Measurements from ENCODE around the gene STK10.

Gene STK10

DNA sequence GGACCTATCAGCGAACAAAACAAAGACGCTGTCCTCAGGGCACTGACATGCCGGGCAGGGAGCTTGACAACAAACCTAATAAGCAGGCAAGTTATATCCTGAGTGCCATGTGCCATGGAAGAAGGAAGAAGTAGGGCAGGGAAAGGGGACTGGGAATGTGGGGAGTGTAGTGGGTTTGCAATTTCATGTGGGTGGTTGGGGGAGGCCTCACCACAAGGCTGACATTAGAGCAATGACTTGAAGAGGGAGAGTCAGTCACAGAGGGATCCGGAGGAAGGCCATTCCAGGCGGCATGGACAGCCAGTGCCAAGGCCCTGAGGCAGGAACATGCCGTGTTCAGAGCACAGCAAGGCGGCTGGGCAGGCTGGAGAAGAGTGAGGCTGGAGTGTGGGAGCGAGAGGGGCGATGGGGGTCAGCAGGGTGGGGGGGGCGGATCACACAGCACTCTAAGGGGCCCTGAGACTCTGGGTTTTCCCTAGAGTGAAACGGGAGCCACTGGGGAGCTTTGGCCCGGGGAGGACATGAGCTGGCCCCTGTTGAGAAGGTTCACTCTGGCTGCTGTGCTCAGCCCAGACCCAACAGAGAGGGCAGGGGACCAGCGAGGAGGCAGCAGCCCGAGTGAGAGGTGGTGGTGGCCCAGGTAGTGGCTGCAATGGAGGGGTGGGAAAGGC is 86.3 kb downstream of the STK10 start:
- no peak for ATAC-seq (ENCODE audit: insufficient read depth, low read depth)
- no peak overlapping the region for H3K9ac ChIP-seq (ENCODE audit: low read depth, low read length)

DNA sequence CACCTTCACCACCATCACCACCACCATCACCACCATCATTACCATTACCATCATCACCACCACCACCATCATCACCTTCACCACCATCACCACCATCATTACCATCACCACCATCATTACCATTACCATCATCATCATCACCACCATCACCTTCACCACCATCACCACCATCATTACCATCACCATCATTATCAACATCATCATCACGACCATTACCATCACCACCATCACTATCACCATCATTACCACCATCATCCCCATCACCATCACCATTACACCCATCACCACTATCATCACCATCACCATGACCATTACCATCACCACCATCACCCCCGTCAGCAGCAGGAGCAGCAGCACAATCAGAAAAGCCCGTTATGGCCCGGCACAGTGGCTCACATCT is 89.1 kb downstream of the STK10 start:
- Histone ChIP-seq H3K4me1 (ENCODE audit: insufficient read depth, low read length) (no peaks in the 10 kb centered on the region), H3K27me3 (ENCODE audit: insufficient read depth, low read length, poor library complexity) (no peaks in the 10 kb centered on the region), H3K79me2 (ENCODE audit: insufficient read depth, low read length) (no peaks in the 10 kb centered on the region), H2AFZ (ENCODE audit: low read depth, low read length) (no peak overlapping the region), H3K4me3 (ENCODE audit: low read depth in 1 of 2, low read length in 2 of 2) (no peak overlapping the region), H3K4me2 (ENCODE audit: insufficient read depth, low read length) (no peak overlapping the region), H3K9me3 (ENCODE audit: insufficient read depth, low read length, severe bottlenecking) (no peaks in the 10 kb centered on the region), H4K20me1 (ENCODE audit: insufficient read depth, low read length) (peaks cover 4% of the 10 kb centered on the region; the same call in 1 of the 2 replicates), H3K9ac (ENCODE audit: low read depth, low read length) (no peak overlapping the region), H3K36me3 (ENCODE audit: insufficient read depth, low read length) (peaks cover 31% of the 10 kb centered on the region), H3K27ac (ENCODE audit: low read length) (no peak overlapping the region)
- no peak for TF ChIP-seq CTCF (IDR thresholded peaks at IDR 0.05; ENCODE audit: borderline replicate concordance, extremely low read depth, low read length, poor library complexity, severe bottlenecking)
- TF ChIP-seq EZH2 (IDR thresholded peaks at IDR 0.05; ENCODE audit: borderline replicate concordance, low read depth, low read length, severe bottlenecking), result no peak
- ATAC-seq (ENCODE audit: insufficient read depth, low read depth) (no peak), DNase-seq (no peak)

More for the DNA sequence above, 86.3 kb downstream of the STK10 start:
- no peak overlapping the region for H3K4me3 ChIP-seq (ENCODE audit: low read depth in 1 of 2, low read length in 2 of 2)
- H3K9me3 ChIP-seq (ENCODE audit: insufficient read depth, low read length, severe bottlenecking), result no peaks in the 10 kb centered on the region
- H3K36me3 ChIP-seq (ENCODE audit: insufficient read depth, low read length), result peaks cover 44% of the 10 kb centered on the region
- no peaks in the 10 kb centered on the region for H3K27me3 ChIP-seq (ENCODE audit: insufficient read depth, low read length, poor library complexity)
- H3K79me2 ChIP-seq (ENCODE audit: insufficient read depth, low read length), result no peaks in the 10 kb centered on the region
- TF ChIP-seq EZH2 (IDR thresholded peaks at IDR 0.05; ENCODE audit: borderline replicate concordance, low read depth, low read length, severe bottlenecking) (no peak), CTCF (IDR thresholded peaks at IDR 0.05; ENCODE audit: borderline replicate concordance, extremely low read depth, low read length, poor library complexity, severe bottlenecking) (no peak)
- H2AFZ ChIP-seq (ENCODE audit: low read depth, low read length), result no peak overlapping the region
- H3K4me1 ChIP-seq (ENCODE audit: insufficient read depth, low read length), result peaks cover 4% of the 10 kb centered on the region
- peaks cover 6% of the 10 kb centered on the region for H4K20me1 ChIP-seq (ENCODE audit: insufficient read depth, low read length)
- no peak for DNase-seq
- no peak overlapping the region for H3K4me2 ChIP-seq (ENCODE audit: insufficient read depth, low read length)
- H3K27ac ChIP-seq (ENCODE audit: low read length), result no peak overlapping the region

DNA sequence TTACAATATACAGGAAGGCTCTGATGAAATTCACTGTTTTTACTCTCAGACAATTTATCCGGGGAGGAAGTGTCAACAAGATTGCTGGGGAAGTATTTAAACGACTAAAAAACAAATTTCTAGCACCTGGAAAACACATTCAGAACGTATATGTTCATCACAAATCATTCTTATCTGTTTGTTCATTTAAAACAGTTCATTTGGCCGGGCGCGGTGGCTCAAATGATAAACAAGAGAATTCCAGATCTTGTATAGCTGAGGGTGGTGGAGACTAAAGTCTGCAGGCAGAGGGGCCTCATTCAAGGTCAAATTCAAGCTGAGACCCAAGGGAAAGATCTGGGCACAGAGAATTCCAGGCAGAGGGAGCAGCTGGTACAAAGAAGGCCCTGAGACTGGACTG is 90.0 kb downstream of the STK10 start:
- Histone ChIP-seq H3K27me3 (ENCODE audit: insufficient read depth, low read length, poor library complexity) (no peaks in the 10 kb centered on the region), H3K4me1 (ENCODE audit: insufficient read depth, low read length) (no peaks in the 10 kb centered on the region), H3K36me3 (ENCODE audit: insufficient read depth, low read length) (peaks cover 33% of the 10 kb centered on the region), H3K4me3 (ENCODE audit: low read depth in 1 of 2, low read length in 2 of 2) (no peak overlapping the region), H3K27ac (ENCODE audit: low read length) (no peak overlapping the region), H2AFZ (ENCODE audit: low read depth, low read length) (no peak overlapping the region), H3K79me2 (ENCODE audit: insufficient read depth, low read length) (no peaks in the 10 kb centered on the region), H4K20me1 (ENCODE audit: insufficient read depth, low read length) (peaks cover 4% of the 10 kb centered on the region; the same call in 1 of the 2 replicates), H3K9me3 (ENCODE audit: insufficient read depth, low read length, severe bottlenecking) (no peaks in the 10 kb centered on the region), H3K4me2 (ENCODE audit: insufficient read depth, low read length) (no peak overlapping the region), H3K9ac (ENCODE audit: low read depth, low read length) (no peak overlapping the region)
- ATAC-seq (ENCODE audit: insufficient read depth, low read depth) (no peak), DNase-seq (no peak)
- TF ChIP-seq CTCF (IDR thresholded peaks at IDR 0.05; ENCODE audit: borderline replicate concordance, extremely low read depth, low read length, poor library complexity, severe bottlenecking) (no peak), EZH2 (IDR thresholded peaks at IDR 0.05; ENCODE audit: borderline replicate concordance, low read depth, low read length, severe bottlenecking) (no peak)
